Stomach smooth muscle (tissue), 2 donors: ENCODE results near the gene CSRNP3.
A peak's percentile ranks its signal among the peaks of the same experiment; 100 is the strongest.

Experiments used
- H3K27ac ChIP-seq: one replicate; pipeline ENCODE4 v1.7.0; 2013; ENCODE audit warnings: mild to moderate bottlenecking, low read length, inconsistent platforms
- H3K27me3 ChIP-seq, 2 donors: one replicate each; pipeline ENCODE4 v1.7.0; 2013; ENCODE audit warnings: low read length in 2 of 2; ENCODE audit not compliant: insufficient read depth in 2 of 2, control insufficient read depth in 1 of 2
- H3K36me3 ChIP-seq, 2 donors: one replicate each; pipeline ENCODE4 v1.7.0; 2013; ENCODE audit warnings: low read length in 2 of 2; ENCODE audit not compliant: control insufficient read depth in 2 of 2, insufficient read depth in 2 of 2
- H3K4me1 ChIP-seq: one replicate; pipeline ENCODE4 v1.7.0; 2013; ENCODE audit warnings: low read length; ENCODE audit not compliant: control insufficient read depth, insufficient read depth
- H3K4me3 ChIP-seq, 2 donors: one replicate each; pipeline ENCODE4 v1.7.0; 2013; ENCODE audit warnings: low read length in 2 of 2
- H3K9ac ChIP-seq, 2 donors: one replicate each; pipeline ENCODE4 v1.7.0; 2013; ENCODE audit warnings: low read length in 2 of 2, mild to moderate bottlenecking in 1 of 2
- H3K9me3 ChIP-seq, 2 donors: one replicate each; pipeline ENCODE4 v1.7.0; 2013; ENCODE audit warnings: low read length in 2 of 2; ENCODE audit not compliant: control insufficient read depth in 2 of 2
- donor health status: healthy.
- donor health status: Pancreatic carcinoma.

Gene CSRNP3

GRCh38 chr2:165467921-165468320 is 1.6 kb upstream of the CSRNP3 start:
- H3K4me1 ChIP-seq = no peaks in the 10 kb centered on the region
- no peak overlapping the region for H3K9ac ChIP-seq
- no peaks in the 10 kb centered on the region for H3K36me3 ChIP-seq
- H3K9me3 ChIP-seq = no peaks in the 10 kb centered on the region
- no peaks in the 10 kb centered on the region for H3K27me3 ChIP-seq
- no peak overlapping the region for H3K4me3 ChIP-seq
- H3K27ac ChIP-seq = no peak overlapping the region

- H3K27ac ChIP-seq = no peak overlapping the region
- no peak overlapping the region for H3K9ac ChIP-seq
- no peaks in the 10 kb centered on the region for H3K27me3 ChIP-seq
Observed at GRCh38 chr2:165470361-165470760, 863 bp downstream of the CSRNP3 start.

GRCh38 chr2:165471349-165471950 is 2.0 kb downstream of the CSRNP3 start:
- Histone ChIP-seq H3K4me3 (no peak overlapping the region), H3K27ac (no peak overlapping the region), H3K27me3 (no peaks in the 10 kb centered on the region), H3K9ac (no peak overlapping the region), H3K4me1 (no peaks in the 10 kb centered on the region), H3K9me3 (no peaks in the 10 kb centered on the region), H3K36me3 (no peaks in the 10 kb centered on the region)

More at GRCh38 chr2:165470361-165470760, 863 bp downstream of the CSRNP3 start:
- Histone ChIP-seq H3K9me3 (no peaks in the 10 kb centered on the region), H3K36me3 (no peaks in the 10 kb centered on the region), H3K4me1 (no peaks in the 10 kb centered on the region), H3K4me3 (peak overlapping the region; percentile 70)

- Histone ChIP-seq H3K27me3 (no peaks in the 10 kb centered on the region), H3K4me3 (no peak overlapping the region), H3K4me1 (no peaks in the 10 kb centered on the region), H3K9ac (no peak overlapping the region), H3K27ac (no peak overlapping the region), H3K9me3 (no peaks in the 10 kb centered on the region), H3K36me3 (no peaks in the 10 kb centered on the region)
Observed at GRCh38 chr2:165472922-165473321, 3.4 kb downstream of the CSRNP3 start.

- Histone ChIP-seq H3K36me3 (no peaks in the 10 kb centered on the region), H3K4me1 (no peaks in the 10 kb centered on the region), H3K9ac (no peak overlapping the region), H3K27me3 (no peaks in the 10 kb centered on the region), H3K9me3 (no peaks in the 10 kb centered on the region), H3K4me3 (no peak overlapping the region), H3K27ac (no peak overlapping the region)
Observed at GRCh38 chr2:165474619-165475276, 5.2 kb downstream of the CSRNP3 start.

- Histone ChIP-seq H3K27me3 (no peaks in the 10 kb centered on the region), H3K4me3 (no peak overlapping the region), H3K27ac (no peak overlapping the region), H3K36me3 (no peaks in the 10 kb centered on the region), H3K9ac (no peak overlapping the region), H3K9me3 (no peaks in the 10 kb centered on the region), H3K4me1 (no peaks in the 10 kb centered on the region)
Observed at GRCh38 chr2:165475277-165476004, 5.9 kb downstream of the CSRNP3 start.

- Histone ChIP-seq H3K36me3 (no peaks in the 10 kb centered on the region), H3K4me3 (no peak overlapping the region), H3K9me3 (no peaks in the 10 kb centered on the region), H3K9ac (no peak overlapping the region), H3K27me3 (no peaks in the 10 kb centered on the region), H3K27ac (no peak overlapping the region), H3K4me1 (no peaks in the 10 kb centered on the region)
Observed at GRCh38 chr2:165479856-165480255, 10.4 kb downstream of the CSRNP3 start.

- Histone ChIP-seq H3K36me3 (no peaks in the 10 kb centered on the region), H3K4me3 (no peak overlapping the region), H3K27ac (no peak overlapping the region), H3K9me3 (no peaks in the 10 kb centered on the region), H3K4me1 (no peaks in the 10 kb centered on the region), H3K9ac (no peak overlapping the region), H3K27me3 (no peaks in the 10 kb centered on the region)
Observed at GRCh38 chr2:165494573-165494972, 25.1 kb downstream of the CSRNP3 start.

- no peak overlapping the region for H3K9ac ChIP-seq
- H3K36me3 ChIP-seq = no peaks in the 10 kb centered on the region
- H3K27me3 ChIP-seq = no peaks in the 10 kb centered on the region
- H3K4me1 ChIP-seq = no peaks in the 10 kb centered on the region
- H3K4me3 ChIP-seq = no peak overlapping the region
- H3K27ac ChIP-seq = no peak overlapping the region
- no peaks in the 10 kb centered on the region for H3K9me3 ChIP-seq
Observed at GRCh38 chr2:165497659-165498317, 28.3 kb downstream of the CSRNP3 start.

- no peaks in the 10 kb centered on the region for H3K9me3 ChIP-seq
- H3K27ac ChIP-seq = no peak overlapping the region
- H3K36me3 ChIP-seq = no peaks in the 10 kb centered on the region
- no peak overlapping the region for H3K9ac ChIP-seq
- no peaks in the 10 kb centered on the region for H3K27me3 ChIP-seq
- H3K4me1 ChIP-seq = no peaks in the 10 kb centered on the region
- no peak overlapping the region for H3K4me3 ChIP-seq
Observed at GRCh38 chr2:165499131-165499530, 29.6 kb downstream of the CSRNP3 start.
